Panc1 (cell line): ENCODE results near the gene TECPR1. TPM values are rescaled to one million over a fixed set of nuclear protein-coding genes. Genes with fewer than 3 reads are reported as not detected.

ENCODE experiments used
- ATAC-seq: fragments of 200-7000 bp; cut with Tn5 transposase; 2 replicates; pipeline ENCODE4 v1.9.1; 2020; ENCODE audit warnings: mild to moderate bottlenecking, moderate library complexity
- BruUV-seq: library from RNA; stranded (reverse); fragments of 400-500 nt; replicated peaks from 2 replicates; lab custom pipeline; 2021; lab: Mats Ljungman, UMichigan
- CTCF ChIA-PET: fragments of 300-600 bp; sonication (Branson Sonifier 250); formaldehyde crosslinking; loops from one replicate; lab custom pipeline; 2022; ENCODE audit warnings: antibody characterized with exemption; lab: Charles Lee
- POLR2A ChIA-PET: fragments of 300-600 bp; sonication (Branson Sonifier 250); formaldehyde crosslinking; loops from one replicate; lab custom pipeline; 2022; ENCODE audit warnings: antibody characterized with exemption; lab: Charles Lee
- DNase-seq: peaks from one replicate; pipeline ENCODE4 v3.0.0-alpha.2; 2010; ENCODE audit warnings: low read depth, low spot score
- H3K27ac ChIP-seq: 2 replicates; pipeline ENCODE4 v1.5.1; 2011; ENCODE audit warnings: mild to moderate bottlenecking, low read length, inconsistent platforms
- H3K27me3 ChIP-seq: fragments of 200-500 bp; sonication (Bioruptor generic); 2 replicates; pipeline ENCODE4 v1.6.0; 2014; ENCODE audit warnings: low read length, inconsistent platforms; ENCODE audit not compliant: control insufficient read depth, insufficient read depth
- H3K36me3 ChIP-seq: fragments of 200-500 bp; sonication (Bioruptor generic); 2 replicates; pipeline ENCODE4 v1.5.1; 2014; ENCODE audit warnings: inconsistent platforms, mild to moderate bottlenecking, low read length, moderate library complexity; ENCODE audit not compliant: control insufficient read depth, insufficient read depth
- H3K4me1 ChIP-seq: 2 replicates; pipeline ENCODE4 v1.5.1; 2011; ENCODE audit warnings: inconsistent platforms, mild to moderate bottlenecking, low read length, moderate library complexity; ENCODE audit not compliant: control insufficient read depth, insufficient read depth
- H3K4me3 ChIP-seq, 2 experiments: 2 replicates each; pipeline ENCODE4 v1.5.1; 2011 to 2012; ENCODE audit warnings: low read depth in 2 of 2, low read length in 2 of 2, mild to moderate bottlenecking in 2 of 2, inconsistent platforms in 1 of 2, moderate library complexity in 1 of 2
- H3K9me3 ChIP-seq: fragments of 200-500 bp; sonication (Bioruptor generic); 2 replicates; pipeline ENCODE4 v1.5.1; 2014; ENCODE audit warnings: low read depth, mild to moderate bottlenecking, inconsistent platforms, low read length, moderate library complexity; ENCODE audit not compliant: control insufficient read depth, insufficient read depth
- CTCF ChIP-seq: fragments of 450-650 bp; IDR thresholded peaks from 2 replicates; pipeline ENCODE4 v1.5.1; 2017; ENCODE audit warnings: mild to moderate bottlenecking
- POLR2AphosphoS5 ChIP-seq: IDR thresholded peaks from 2 replicates; pipeline ENCODE4 v1.6.1; 2012; ENCODE audit warnings: mild to moderate bottlenecking, low read depth, low read length, moderate library complexity
- REST ChIP-seq, 2 experiments: IDR thresholded peaks; 2 replicates each; pipeline ENCODE4 v1.6.1; 2011 to 2012; ENCODE audit warnings: low read depth in 2 of 2, control low read depth in 1 of 2, low read length in 1 of 2, mild to moderate bottlenecking in 1 of 2, moderate library complexity in 1 of 2; ENCODE audit not compliant: insufficient read depth in 1 of 2
- SIN3A ChIP-seq: IDR thresholded peaks from 2 replicates; pipeline ENCODE4 v1.6.1; 2012; ENCODE audit warnings: low read depth, mild to moderate bottlenecking, low read length, moderate library complexity, borderline replicate concordance; ENCODE audit not compliant: insufficient read depth
- TCF7L2 ChIP-seq: IDR thresholded peaks from 2 replicates; pipeline ENCODE4 v1.6.1; 2011; ENCODE audit warnings: mild to moderate bottlenecking, low read depth, low read length, inconsistent platforms
- in situ Hi-C: cut with HindIII; loops from 2 replicates; pipeline ENCODE4 v1.10.0; 2016; ENCODE audit warnings: low sequenced_read_pairs, low pct_unique_long_range_greater_than_20kb
- intact Hi-C: fragments of 100-400 bp; cut with micrococcal nuclease; formaldehyde crosslinking; loops from one replicate; pipeline ENCODE4 v1.10.0; 2022; ENCODE audit not compliant: unreplicated experiment
- total RNA-seq: library from RNA; stranded (reverse); gene quantifications from one replicate; pipeline ENCODE4 v1.2.1, GENCODE V29; 2021; ENCODE audit not compliant: unreplicated experiment

The TECPR1 gene
- total RNA-seq, 1 experiment from 2014 or later: 21.0 TPM

GRCh38 chr7:98174334-98175259 is 77.4 kb downstream of the TECPR1 start:
- intact Hi-C loops: no loop called here
- no peak for DNase-seq
- CTCF ChIA-PET: no interaction called here
- Histone ChIP-seq H3K27me3 (no peaks in the 10 kb centered on the region), H3K27ac (no peak overlapping the region), H3K4me1 (no peaks in the 10 kb centered on the region), H3K4me3 (no peak overlapping the region), H3K36me3 (peaks cover 5% of the 10 kb centered on the region; the same call in 1 of the 2 replicates), H3K9me3 (no peaks in the 10 kb centered on the region)
- no peak for TF ChIP-seq TCF7L2
- no peak for TF ChIP-seq POLR2AphosphoS5
- TF ChIP-seq REST (IDR thresholded peaks at IDR 0.05; ENCODE audit: insufficient read depth in 1 of 2, low read depth in 2 of 2, low read length in 1 of 2): no peak
- no peak for TF ChIP-seq SIN3A
- TF ChIP-seq CTCF: no peak
- POLR2A ChIA-PET: no interaction called here
- ATAC-seq: no peak
- in situ Hi-C loops: no loop called here
- BruUV-seq: no TSS peak

GRCh38 chr7:98171449-98171848 is 80.6 kb downstream of the TECPR1 start:
- ChIA-PET CTCF (no interaction called here), POLR2A (no interaction called here)
- peaks cover 5% of the 10 kb centered on the region; the same call in 1 of the 2 replicates for H3K36me3 ChIP-seq
- intact Hi-C loops: no loop called here
- H3K27ac ChIP-seq: no peak overlapping the region
- H3K27me3 ChIP-seq: no peaks in the 10 kb centered on the region
- peaks cover 3% of the 10 kb centered on the region; the same call in 1 of the 2 replicates for H3K4me1 ChIP-seq
- H3K9me3 ChIP-seq: no peaks in the 10 kb centered on the region
- no peak for DNase-seq
- in situ Hi-C loops: no loop called here
- BruUV-seq: no TSS peak
- ATAC-seq: no peak
- no peak overlapping the region for H3K4me3 ChIP-seq
- no peak for TF ChIP-seq TCF7L2
- TF ChIP-seq CTCF: no peak
- no peak for TF ChIP-seq REST (IDR thresholded peaks at IDR 0.05; ENCODE audit: insufficient read depth in 1 of 2, low read depth in 2 of 2, low read length in 1 of 2)
- no peak for TF ChIP-seq POLR2AphosphoS5
- TF ChIP-seq SIN3A: no peak
